CD4-positive, alpha-beta T cell (primary cell): ENCODE measurements around the gene PRKG1. TPM values are rescaled to one million over a fixed set of nuclear protein-coding genes. Genes with fewer than 3 reads are reported as not detected.

Experiments used
- ATAC-seq: fragments of 200-7000 bp; cut with Tn5 transposase; one replicate; pipeline ENCODE4 v1.10.0; 2022; ENCODE audit warnings: mild to moderate bottlenecking; ENCODE audit not compliant: poor library complexity
- CTCF ChIA-PET: fragments of 350-600 bp; sonication (Branson Sonifier 250); formaldehyde crosslinking; loops from one replicate; lab custom pipeline; 2021; ENCODE audit warnings: antibody characterized with exemption, inconsistent platforms; lab: Charles Lee
- POLR2A ChIA-PET: fragments of 350-600 bp; sonication (Branson Sonifier 250); formaldehyde crosslinking; loops from one replicate; lab custom pipeline; 2021; ENCODE audit warnings: antibody characterized with exemption, inconsistent platforms; lab: Charles Lee
- DNase-seq, 14 experiments: peaks; one replicate each; pipeline ENCODE4 v3.0.0-alpha.2; 2013 to 2020; ENCODE audit warnings: mixed read lengths in 2 of 14
- H3K27ac ChIP-seq, 2 donors: one replicate each; pipeline versions ENCODE4 v1.5.1 to v1.7.0; 2013; ENCODE audit warnings: low read length in 2 of 2, low read depth in 1 of 2, mild to moderate bottlenecking in 1 of 2
- H3K27me3 ChIP-seq, 2 experiments: 1 replicate in 1 of 2; 2 replicates in 1 of 2; pipeline versions ENCODE4 v1.6.1 to v1.7.0; 2013; ENCODE audit warnings: low read length in 2 of 2, control low read depth in 1 of 2, mild to moderate bottlenecking in 1 of 2, moderate library complexity in 1 of 2; ENCODE audit not compliant: insufficient read depth in 2 of 2, control insufficient read depth in 1 of 2
- H3K36me3 ChIP-seq: one replicate; pipeline ENCODE4 v1.6.1; 2013; ENCODE audit warnings: low read length, control low read depth; ENCODE audit not compliant: insufficient read depth
- H3K4me1 ChIP-seq: one replicate; pipeline ENCODE4 v1.6.1; 2013; ENCODE audit warnings: low read length, control low read depth; ENCODE audit not compliant: insufficient read depth
- H3K4me3 ChIP-seq: one replicate; pipeline ENCODE4 v1.5.1; 2013; ENCODE audit warnings: mild to moderate bottlenecking, low read length, moderate library complexity
- H3K9me3 ChIP-seq, 2 experiments: 1 replicate in 1 of 2; 2 replicates in 1 of 2; pipeline versions ENCODE4 v1.6.1 to v1.7.0; 2013; ENCODE audit warnings: low read length in 2 of 2, mild to moderate bottlenecking in 2 of 2, control low read depth in 1 of 2, moderate library complexity in 1 of 2; ENCODE audit not compliant: control insufficient read depth in 1 of 2, insufficient read depth in 1 of 2
- H3K27ac Mint-ChIP-seq: one replicate; pipeline ENCODE4 v1.8.0; 2020; ENCODE audit warnings: mixed read lengths
- H3K27me3 Mint-ChIP-seq: one replicate; pipeline ENCODE4 v1.8.0; 2021; ENCODE audit warnings: mixed read lengths
- H3K36me3 Mint-ChIP-seq: one replicate; pipeline ENCODE4 v1.8.0; 2021; ENCODE audit warnings: low read depth, mixed read lengths
- H3K4me1 Mint-ChIP-seq: one replicate; pipeline ENCODE4 v1.8.0; 2021; ENCODE audit warnings: low read depth, mixed read lengths
- H3K4me3 Mint-ChIP-seq: one replicate; pipeline ENCODE4 v1.8.0; 2020; ENCODE audit warnings: mild to moderate bottlenecking, mixed read lengths
- H3K9me3 Mint-ChIP-seq: one replicate; pipeline ENCODE4 v1.8.0; 2020; ENCODE audit warnings: mixed read lengths
- CTCF ChIP-seq: fragments of 200-600 bp; IDR thresholded peaks from one replicate; pipeline ENCODE4 v1.8.0; 2022; ENCODE audit warnings: antibody characterized with exemption, mild to moderate bottlenecking
- intact Hi-C, 2 experiments: fragments of 100-400 bp; cut with DNase I in 1 of 2; cut with micrococcal nuclease in 1 of 2; formaldehyde crosslinking; loops; one replicate each; pipeline versions ENCODE4 v1.15.1 to v1.9.0; 2023 to 2025; cut with DNase I, micrococcal nuclease
- total RNA-seq, 174 experiments: library from RNA in 2 of 174; stranded (reverse) in 2 of 174; gene quantifications; one replicate each; pipeline ENCODE4 v1.2.3 and lab custom pipeline; 2021 to 2026

The PRKG1 gene
- total RNA-seq, 2 experiments from 2014 or later, result 0.31 TPM; not detected in 1

GRCh38 chr10:51100221-51100620 lies 25.9 kb downstream of the PRKG1 start:
- no peaks in the 10 kb centered on the region for H3K9me3 ChIP-seq
- Mint-ChIP-seq H3K36me3 (no peaks in the 10 kb centered on the region), H3K9me3 (no peaks in the 10 kb centered on the region), H3K27me3 (peaks cover 6% of the 10 kb centered on the region), H3K4me1 (no peaks in the 10 kb centered on the region), H3K4me3 (no peak overlapping the region), H3K27ac (no peak overlapping the region)
- intact Hi-C loops, result no loop called here
- H3K4me1 ChIP-seq, result no peaks in the 10 kb centered on the region
- H3K4me3 ChIP-seq, result no peak overlapping the region
- ATAC-seq (no peak), DNase-seq (no peak)
- no peak for TF ChIP-seq CTCF
- no peaks in the 10 kb centered on the region for H3K27me3 ChIP-seq
- no peak overlapping the region for H3K27ac ChIP-seq
- POLR2A ChIA-PET, result no interaction called here
- CTCF ChIA-PET, result no interaction called here
- no peaks in the 10 kb centered on the region for H3K36me3 ChIP-seq

GRCh38 chr10:51103554-51104217 lies 29.4 kb downstream of the PRKG1 start:
- no peaks in the 10 kb centered on the region for H3K36me3 Mint-ChIP-seq
- no peak overlapping the region for H3K27ac Mint-ChIP-seq
- ChIA-PET POLR2A (no interaction called here), CTCF (no interaction called here)
- no peak for DNase-seq
- no peaks in the 10 kb centered on the region for H3K27me3 Mint-ChIP-seq
- H3K9me3 Mint-ChIP-seq, result no peaks in the 10 kb centered on the region
- H3K9me3 ChIP-seq, result no peaks in the 10 kb centered on the region
- H3K4me3 Mint-ChIP-seq, result no peak overlapping the region
- no peak for TF ChIP-seq CTCF
- H3K4me1 ChIP-seq, result no peaks in the 10 kb centered on the region
- intact Hi-C loops, result no loop called here
- H3K36me3 ChIP-seq, result no peaks in the 10 kb centered on the region
- no peak overlapping the region for H3K27ac ChIP-seq
- H3K4me3 ChIP-seq, result no peak overlapping the region
- no peaks in the 10 kb centered on the region for H3K27me3 ChIP-seq
- no peaks in the 10 kb centered on the region for H3K4me1 Mint-ChIP-seq
- no peak for ATAC-seq

GRCh38 chr10:51106311-51106945 lies 32.1 kb downstream of the PRKG1 start:
- no peaks in the 10 kb centered on the region for H3K4me1 Mint-ChIP-seq
- intact Hi-C loops, result no loop called here
- H3K9me3 Mint-ChIP-seq, result no peaks in the 10 kb centered on the region
- H3K4me3 Mint-ChIP-seq, result no peak overlapping the region
- no peak overlapping the region for H3K27ac ChIP-seq
- H3K36me3 ChIP-seq, result no peaks in the 10 kb centered on the region
- H3K27ac Mint-ChIP-seq, result no peak overlapping the region
- DNase-seq, result no peak
- ChIA-PET CTCF (no interaction called here), POLR2A (no interaction called here)
- no peaks in the 10 kb centered on the region for H3K36me3 Mint-ChIP-seq
- TF ChIP-seq CTCF, result no peak
- H3K27me3 Mint-ChIP-seq, result no peaks in the 10 kb centered on the region
- no peaks in the 10 kb centered on the region for H3K9me3 ChIP-seq
- ATAC-seq, result no peak
- H3K27me3 ChIP-seq, result no peaks in the 10 kb centered on the region
- H3K4me3 ChIP-seq, result no peak overlapping the region
- H3K4me1 ChIP-seq, result no peaks in the 10 kb centered on the region
